Stimulated activated CD4-positive, alpha-beta T cell treated with anti-CD3 and anti-CD28 coated beads, Interleukin-1b, Interleukin-23, amount 100 ng/mL, for 24 hours (primary cell): Measurements from ENCODE around the gene CFAP99.

Experiments
- DNase-seq, 4 experiments: peaks; one replicate each; pipeline ENCODE4 v3.0.0-alpha.2; 2020; ENCODE audit warnings: low read depth in 4 of 4, low spot score in 1 of 4

The CFAP99 gene

GRCh38 chr4:2445130-2445529 lies 26.4 kb downstream of the CFAP99 start:
- no peak for DNase-seq

- DNase-seq = no peak
Observed at GRCh38 chr4:2445571-2445970, 26.8 kb downstream of the CFAP99 start.

DNA sequence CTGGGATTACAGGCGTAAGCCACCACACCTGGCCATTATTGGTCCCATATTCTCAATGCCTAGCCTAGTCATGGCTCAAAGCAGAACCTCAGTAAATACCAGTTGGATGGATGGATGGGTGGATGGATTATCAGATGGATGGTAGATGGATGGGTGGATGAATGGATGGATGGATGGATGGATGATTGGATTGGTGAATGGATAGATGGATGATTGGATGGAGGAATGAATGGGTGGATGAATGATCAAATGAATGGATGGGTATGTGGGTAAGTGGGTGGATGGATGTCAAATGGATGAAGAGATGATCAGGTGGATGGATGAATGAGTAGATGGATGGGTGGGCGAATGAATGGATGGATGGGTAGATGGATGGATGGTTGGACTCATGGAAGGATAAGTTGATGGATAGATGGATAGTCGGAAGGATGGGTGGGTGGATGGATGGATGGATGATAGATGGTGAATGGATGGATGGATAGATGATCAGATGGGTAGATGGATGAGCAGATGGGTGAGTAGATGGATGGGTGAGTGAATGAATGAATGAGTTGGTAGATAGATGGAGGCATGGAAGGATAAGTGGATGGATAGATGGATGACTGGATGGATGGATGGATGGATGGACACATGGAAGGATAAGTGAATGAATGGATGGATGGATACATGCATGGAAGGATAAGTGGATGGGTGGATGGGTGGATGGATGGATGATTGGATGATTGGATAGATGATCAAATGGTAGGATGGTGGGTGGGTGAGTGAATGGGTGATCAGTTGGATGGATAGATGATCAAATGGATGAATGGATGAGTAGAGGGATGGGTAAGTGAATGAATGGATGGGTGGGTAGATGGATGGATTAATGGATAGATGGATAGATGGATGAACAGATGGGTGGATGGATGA lies 28.2 kb downstream of the CFAP99 start:
- DNase-seq = no peak

DNA sequence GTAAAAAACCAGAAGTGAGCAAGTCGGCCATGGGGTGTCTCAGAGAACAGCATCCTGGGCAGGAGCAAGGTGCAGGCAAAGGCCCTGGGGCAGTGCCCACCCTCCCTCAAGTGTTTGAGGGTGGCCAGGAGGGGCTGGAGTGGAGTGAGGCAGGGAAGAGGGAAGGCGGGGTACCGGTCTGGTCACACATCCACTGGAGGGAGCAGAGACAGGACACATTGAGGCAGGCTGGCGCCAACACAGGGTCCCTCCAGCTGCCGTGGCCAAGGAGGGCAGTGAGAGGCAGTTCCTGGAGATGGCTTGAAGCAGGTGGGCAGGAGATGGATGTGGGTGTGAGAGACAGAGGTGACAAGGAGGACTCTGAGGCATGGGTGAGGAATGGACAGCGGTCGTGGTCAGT lies 29.8 kb downstream of the CFAP99 start:
- no peak for DNase-seq

DNA sequence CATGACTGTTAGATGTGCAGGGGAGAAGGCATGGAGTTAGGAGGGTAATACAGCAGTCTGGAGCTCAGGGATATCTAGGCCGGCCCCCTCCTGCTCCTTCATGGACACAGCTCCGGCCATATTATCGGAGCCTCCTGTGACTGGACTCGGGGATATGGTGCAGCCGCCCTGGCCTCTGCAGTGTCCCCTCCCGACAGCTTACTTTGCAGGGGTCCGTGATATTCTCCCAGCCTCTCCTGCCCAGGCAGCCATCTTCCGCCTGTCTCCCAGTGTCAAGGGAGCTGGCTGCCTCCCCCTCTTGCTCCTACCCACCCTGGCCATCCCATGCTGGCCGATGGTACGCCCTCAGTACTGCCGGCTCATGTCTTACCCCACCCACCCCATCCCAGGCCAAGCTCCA lies 30.3 kb downstream of the CFAP99 start:
- DNase-seq = no peak

DNA sequence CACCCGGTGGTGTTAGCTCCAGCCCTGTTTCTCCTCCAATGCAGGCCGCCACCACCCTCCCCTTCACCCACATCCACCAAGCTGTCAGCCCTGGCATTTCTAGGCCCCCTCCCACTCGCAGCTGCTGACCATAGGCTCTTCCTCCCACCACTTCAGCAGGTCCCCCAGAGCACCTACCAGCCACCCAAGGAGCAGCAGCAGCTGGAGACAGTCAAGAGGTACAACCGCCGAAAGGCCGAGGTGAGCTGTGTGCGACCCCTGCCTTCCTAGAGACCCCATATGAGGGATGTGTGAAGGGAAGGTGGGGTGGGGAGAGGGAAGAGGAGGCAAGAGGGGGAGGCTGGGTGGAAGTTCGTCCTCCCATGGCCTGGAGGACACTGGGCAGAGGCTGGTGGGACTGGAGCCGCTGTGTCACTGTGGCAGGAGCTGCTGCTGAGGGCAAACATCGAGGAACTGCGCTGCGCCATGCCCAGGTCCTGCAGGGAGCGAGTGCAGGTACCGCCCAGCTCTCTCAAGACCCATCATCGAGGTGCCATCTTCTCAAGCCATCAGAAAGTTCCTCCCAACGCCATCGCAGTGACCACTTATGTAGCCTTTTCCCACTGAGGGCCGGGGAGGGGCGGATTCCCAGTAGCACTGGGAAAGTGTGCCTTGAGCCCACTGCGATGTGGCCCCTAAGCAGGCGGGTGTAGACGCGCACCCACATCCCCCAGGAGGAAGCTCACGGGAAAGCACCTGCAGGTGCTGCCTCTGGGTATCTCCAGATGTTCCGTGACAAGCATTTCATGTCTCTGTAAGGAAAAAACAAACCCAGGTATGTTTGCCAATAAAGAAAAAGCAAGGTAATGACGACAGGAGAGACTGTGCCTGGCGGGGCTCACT lies 31.0 kb downstream of the CFAP99 start:
- no peak for DNase-seq

DNA sequence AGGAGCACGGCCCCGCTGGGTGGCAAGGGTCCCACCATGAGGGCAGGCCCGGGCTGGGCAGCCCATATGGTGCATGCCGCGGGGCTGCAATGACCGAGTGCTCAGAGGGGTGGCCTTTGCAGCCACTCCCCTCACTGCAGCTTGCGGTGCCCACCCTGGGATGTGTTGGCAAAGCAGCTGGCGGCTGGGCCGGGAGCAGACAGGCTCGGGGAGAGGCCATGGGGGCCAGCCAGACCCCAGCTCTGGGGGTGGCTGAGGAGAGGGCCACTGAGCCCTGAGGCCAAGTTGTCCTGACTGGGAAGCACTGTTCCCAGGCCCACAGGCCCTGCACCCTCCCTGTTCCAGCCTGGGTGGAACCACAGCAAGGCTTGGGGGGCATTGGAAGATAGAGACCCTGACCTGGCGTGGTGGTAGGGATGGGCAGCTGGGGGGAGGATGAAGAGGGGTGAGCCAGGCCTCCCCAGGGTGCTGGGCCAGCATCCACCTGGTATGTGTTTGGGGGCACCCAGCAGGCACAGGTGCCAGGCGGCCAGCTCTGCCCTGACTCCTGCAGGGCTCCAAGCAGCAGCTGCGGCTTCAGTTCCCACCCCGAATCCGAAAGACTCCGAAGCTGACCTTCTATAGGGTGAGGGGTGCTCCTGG lies 31.8 kb downstream of the CFAP99 start:
- no peak for DNase-seq

- no peak for DNase-seq
Observed at GRCh38 chr4:2451036-2451520, 32.3 kb downstream of the CFAP99 start.

DNA sequence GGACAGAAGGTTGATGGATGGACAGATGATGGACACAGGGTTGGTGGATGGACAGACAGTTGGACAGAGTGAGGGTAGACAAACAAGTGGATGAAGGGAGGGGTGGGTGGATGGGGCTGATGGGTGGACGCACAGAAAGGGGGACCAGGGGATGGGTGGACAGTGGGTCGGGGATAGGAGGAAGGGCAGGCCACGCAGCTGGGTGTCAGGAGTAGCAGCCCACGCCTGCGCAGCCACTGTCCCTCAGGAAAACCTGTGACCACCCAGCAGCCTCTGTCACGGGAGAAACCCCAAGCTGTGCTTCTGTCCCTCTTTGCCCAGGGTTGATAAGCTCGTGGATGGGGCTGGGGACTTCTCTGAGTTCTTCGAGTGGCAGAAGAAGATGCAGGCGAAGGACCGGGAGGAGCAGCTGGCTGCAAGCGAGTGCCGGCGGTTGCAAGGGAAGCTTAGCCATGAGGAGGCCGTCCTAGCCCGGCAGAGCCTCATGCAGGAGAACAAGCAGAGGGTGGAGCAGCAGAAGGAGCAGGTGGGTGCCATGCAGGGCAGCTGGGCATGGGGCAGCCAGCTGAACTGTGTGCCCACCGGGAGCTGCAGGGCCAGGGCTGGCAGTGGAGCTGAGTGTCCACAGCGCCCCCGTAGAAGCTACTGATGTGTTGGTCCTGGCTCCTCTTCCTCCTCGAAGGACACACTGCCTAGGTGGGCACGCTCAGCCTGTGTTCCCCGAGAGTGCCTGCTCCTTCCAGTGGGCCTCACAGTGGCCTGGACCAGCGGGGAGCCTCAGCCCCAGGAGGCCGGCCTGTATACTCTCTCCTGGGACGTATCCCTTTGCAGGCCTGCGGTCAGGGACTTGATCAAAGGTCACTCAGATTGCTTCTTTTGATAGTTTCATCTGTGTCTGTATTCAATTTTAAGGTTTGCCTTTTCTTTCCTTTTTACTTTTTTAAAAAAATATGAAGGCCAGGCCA lies 33.3 kb downstream of the CFAP99 start:
- DNase-seq = no peak

DNA sequence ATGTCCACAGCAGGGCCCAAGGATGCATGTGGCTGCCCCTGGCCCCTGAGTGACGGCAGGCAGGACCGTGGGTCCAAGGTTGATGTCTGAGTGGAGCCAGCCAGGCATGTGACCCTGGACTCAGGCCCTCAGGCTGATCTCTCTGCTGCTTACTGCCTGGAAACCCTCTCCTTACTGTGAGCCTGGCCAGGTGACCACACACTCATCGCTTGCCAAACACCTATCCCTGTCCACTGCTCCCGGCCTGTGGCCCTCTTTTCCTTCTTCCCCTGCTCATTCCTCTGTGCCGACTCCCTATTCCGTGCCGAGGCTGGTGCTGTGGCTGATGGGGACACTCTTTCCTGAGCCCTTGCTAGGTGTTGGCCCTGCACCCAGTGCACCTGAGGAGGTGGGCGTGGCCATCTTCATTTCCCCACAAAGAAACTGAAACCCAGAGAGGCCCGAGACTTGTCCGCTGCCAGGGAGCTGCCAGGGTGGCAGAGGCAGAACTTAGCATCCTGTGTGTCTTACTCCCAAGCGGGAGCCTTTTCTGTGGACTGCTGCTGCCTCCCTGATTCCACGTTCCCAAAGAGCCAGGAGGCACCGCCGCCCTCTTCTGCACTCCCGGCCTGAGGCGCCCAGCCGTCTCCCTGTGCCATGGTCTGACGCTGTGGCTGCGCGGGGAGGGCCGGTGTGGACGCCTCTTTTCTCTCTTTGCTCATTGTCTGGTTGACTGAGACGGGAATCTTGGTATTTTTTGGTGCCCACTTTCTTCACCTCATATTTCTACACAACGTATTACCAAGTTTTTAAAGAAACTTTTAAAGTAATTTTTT lies 38.9 kb downstream of the CFAP99 start:
- no peak for DNase-seq

- DNase-seq = no peak
Observed at GRCh38 chr4:2458546-2459491, 40.1 kb downstream of the CFAP99 start.

DNA sequence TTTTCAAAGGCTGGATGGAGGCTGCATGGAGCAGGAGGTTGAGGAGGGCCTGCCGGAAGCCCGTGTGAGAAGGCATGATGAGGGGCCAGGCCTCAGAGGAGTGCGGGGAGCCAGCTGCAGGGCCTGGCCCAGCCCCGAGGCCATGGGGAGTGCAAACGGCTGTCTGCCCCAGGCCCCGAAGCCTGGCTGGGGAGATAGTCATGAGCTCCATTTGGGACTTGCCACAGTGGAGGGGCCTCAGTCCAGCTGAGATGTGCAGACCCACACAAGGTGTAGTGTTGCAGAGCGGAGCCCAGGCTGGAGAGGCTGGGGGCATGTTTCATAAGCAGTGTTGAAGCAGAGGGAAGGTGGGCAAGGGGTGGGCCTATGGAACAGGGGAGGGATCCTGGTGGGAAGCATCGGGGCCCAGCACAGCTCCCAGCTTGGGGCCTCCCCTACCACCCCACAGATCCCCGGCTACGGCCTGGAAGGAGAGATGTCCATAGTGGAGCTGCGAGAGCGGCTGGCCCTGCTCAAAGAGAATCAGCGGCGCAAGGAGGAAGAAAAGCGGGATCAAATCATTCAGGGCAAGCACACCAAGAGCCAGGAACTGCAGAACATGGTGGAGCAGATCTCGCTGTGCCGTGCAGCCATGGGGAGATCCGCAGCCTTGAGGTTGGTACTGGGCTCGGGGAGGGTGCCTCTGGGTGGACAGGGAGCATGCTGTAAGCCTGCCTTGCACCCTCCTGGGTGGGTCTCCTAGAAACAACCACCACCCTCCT lies 41.0 kb downstream of the CFAP99 start:
- DNase-seq = no peak

GRCh38 chr4:2461246-2461960 lies 42.6 kb downstream of the CFAP99 start:
- DNase-seq = no peak

GRCh38 chr4:2462218-2462991 lies 43.6 kb downstream of the CFAP99 start:
- DNase-seq = peak; percentile 30 to 58 (median 34)

DNA sequence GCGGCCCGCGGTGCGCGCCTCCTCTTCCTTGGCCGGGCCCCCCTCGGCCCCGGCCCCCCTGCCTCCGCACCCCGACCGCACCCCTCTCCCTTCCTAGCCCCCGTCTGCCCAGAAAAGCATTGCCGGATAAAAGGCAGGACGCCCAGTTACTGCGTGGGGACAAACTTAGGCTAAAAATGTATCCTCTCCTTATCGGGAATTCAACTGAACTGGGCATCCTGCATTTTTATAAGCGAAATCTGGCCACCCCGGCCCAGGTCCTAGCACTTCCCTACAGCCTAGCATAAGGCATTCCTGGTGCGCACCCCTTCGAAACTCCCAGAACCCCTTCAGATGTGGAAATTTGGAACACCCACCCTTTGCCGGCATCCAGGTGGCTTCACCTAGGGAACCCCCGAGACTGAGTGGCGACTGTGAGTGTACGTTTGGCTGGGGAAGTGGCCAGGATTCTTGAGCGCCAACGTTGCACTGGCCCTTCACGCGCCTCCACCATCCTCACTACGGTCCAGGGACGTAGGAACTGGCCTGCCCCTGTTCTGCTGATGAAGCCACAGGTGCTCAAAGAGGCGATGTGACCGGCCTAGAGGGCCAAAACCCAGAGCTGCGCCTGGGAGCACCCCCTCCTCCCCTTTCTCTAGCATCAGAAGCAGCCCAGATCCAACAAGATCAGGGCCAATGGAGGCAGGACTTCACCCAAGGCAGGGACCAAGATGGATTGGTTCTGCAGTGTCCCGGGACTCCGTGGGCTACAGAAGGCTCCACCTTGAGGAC lies 44.4 kb downstream of the CFAP99 start:
- DNase-seq = no peak
